GM10248 (cell line): ENCODE results near the gene TUBGCP3.

Experiments
- CTCF ChIA-PET: fragments of 300-600 bp; sonication (Branson Sonifier 250); formaldehyde crosslinking; extraction: SDS; loops from one replicate; lab custom pipeline; 2021; ENCODE audit warnings: antibody characterized with exemption; lab: Yijun Ruan, JAX
- POLR2A ChIA-PET: fragments of 350-650 bp; sonication (Branson Sonifier 250); formaldehyde crosslinking; extraction: SDS; loops from one replicate; lab custom pipeline; 2020; ENCODE audit warnings: antibody characterized with exemption; lab: Yijun Ruan, JAX
- DNase-seq: peaks from one replicate; pipeline ENCODE4 v3.0.0; 2012; ENCODE audit errors: extremely low spot score
- CTCF ChIP-seq: IDR thresholded peaks from 2 replicates; pipeline ENCODE4 v1.5.1; 2012; ENCODE audit warnings: mild to moderate bottlenecking, low read depth; ENCODE audit errors: extremely low read depth, missing control alignments, control extremely low read depth

Gene TUBGCP3

GRCh38 chr13:112603641-112604225, 15.8 kb upstream of the TUBGCP3 start:
- POLR2A ChIA-PET = no interaction called here

GRCh38 chr13:112602189-112602588, 14.2 kb upstream of the TUBGCP3 start:
- DNase-seq = no peak
- no peak for TF ChIP-seq CTCF
- CTCF ChIA-PET = no interaction called here
- POLR2A ChIA-PET = no interaction called here

More at GRCh38 chr13:112603641-112604225, 15.8 kb upstream of the TUBGCP3 start:
- CTCF ChIA-PET = interaction anchor here (0.7 to 1.2 kb wide), 3 partner anchors 13 to 36 kb away, joined by 3 to 4 read pairs (median 3); no protein-coding TSS in a partner anchor
- no peak for DNase-seq
- TF ChIP-seq CTCF = no peak

GRCh38 chr13:112601371-112601770, 13.4 kb upstream of the TUBGCP3 start:
- CTCF ChIA-PET = no interaction called here
- no peak for TF ChIP-seq CTCF
- no peak for DNase-seq
- POLR2A ChIA-PET = no interaction called here

- TF ChIP-seq CTCF = no peak
- DNase-seq = no peak
- ChIA-PET CTCF (no interaction called here), POLR2A (no interaction called here)
Measured at GRCh38 chr13:112596235-112596634, 8.3 kb upstream of the TUBGCP3 start.

- CTCF ChIA-PET = interaction anchor here (1.0 kb wide), 1 partner anchor 15 kb away, joined by 3 read pairs; no protein-coding TSS in a partner anchor
- POLR2A ChIA-PET = no interaction called here
- TF ChIP-seq CTCF = no peak
- DNase-seq = no peak
Measured at GRCh38 chr13:112592647-112593046, 4.7 kb upstream of the TUBGCP3 start.

- ChIA-PET CTCF (no interaction called here), POLR2A (no interaction called here)
- DNase-seq = no peak
- no peak for TF ChIP-seq CTCF
Measured at GRCh38 chr13:112592181-112592580, 4.2 kb upstream of the TUBGCP3 start.
